SK-MEL-5 (cell line): ENCODE data around the gene ACBD6. TPM values are rescaled to one million over a fixed set of nuclear protein-coding genes. Genes with fewer than 3 reads are reported as not detected.
A peak's percentile ranks its signal among the peaks of the same experiment; 100 is the strongest.

ENCODE experiments used
- DNase-seq: peaks from one replicate; pipeline ENCODE4 v3.0.0-alpha.2; 2016; ENCODE audit warnings: low read depth, low spot score
- in situ Hi-C: cut with HindIII; loops from 2 replicates; pipeline ENCODE4 v1.10.0; 2016; ENCODE audit warnings: low sequenced_read_pairs, high pct_unique_total_duplicates, low pct_unique_long_range_greater_than_20kb
- total RNA-seq: library from RNA; depleted of rRNA; stranded (reverse); fragments of >200 nt; shearing (Covaris generic); gene quantifications from 2 replicates; pipeline ENCODE4 v1.2.3, GENCODE V29; 2014

The ACBD6 gene
- total RNA-seq, 1 experiment from 2014 or later = 46.0 TPM

GRCh38 chr1:180530501-180530900, 28.1 kb upstream of the ACBD6 start:
- in situ Hi-C loops = no loop called here
- no peak for DNase-seq

- DNase-seq = no peak
- in situ Hi-C loops = no loop called here
Measured at GRCh38 chr1:180528868-180529470, 26.6 kb upstream of the ACBD6 start.

DNA sequence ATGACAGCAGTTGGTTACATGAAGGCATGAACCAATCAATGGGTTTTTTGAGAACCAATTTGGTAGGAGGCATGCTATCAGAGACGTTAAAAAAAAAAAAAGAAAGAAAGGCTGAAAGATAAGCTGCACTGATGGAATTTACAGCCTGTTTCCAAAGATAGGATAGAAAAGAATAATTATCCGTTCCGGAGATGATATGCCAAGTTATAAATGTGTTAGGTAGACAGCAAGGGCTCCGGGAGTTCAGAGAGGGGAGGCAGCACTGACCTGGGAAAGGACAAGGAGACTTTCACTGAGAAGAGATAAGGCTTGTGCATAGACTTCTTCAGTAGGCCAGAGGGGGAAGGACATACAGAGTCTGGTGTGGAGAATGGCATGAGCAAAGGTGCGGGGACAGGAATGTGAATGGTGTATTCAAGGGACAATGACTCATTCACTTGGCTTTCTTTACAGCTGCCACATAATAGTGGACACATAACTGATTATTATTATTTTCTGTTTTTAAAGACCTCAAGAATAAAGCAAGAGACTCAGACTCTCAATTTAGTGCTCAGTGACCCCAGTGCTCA, 24.8 kb upstream of the ACBD6 start:
- DNase-seq = no peak
- in situ Hi-C loops = no loop called here

DNA sequence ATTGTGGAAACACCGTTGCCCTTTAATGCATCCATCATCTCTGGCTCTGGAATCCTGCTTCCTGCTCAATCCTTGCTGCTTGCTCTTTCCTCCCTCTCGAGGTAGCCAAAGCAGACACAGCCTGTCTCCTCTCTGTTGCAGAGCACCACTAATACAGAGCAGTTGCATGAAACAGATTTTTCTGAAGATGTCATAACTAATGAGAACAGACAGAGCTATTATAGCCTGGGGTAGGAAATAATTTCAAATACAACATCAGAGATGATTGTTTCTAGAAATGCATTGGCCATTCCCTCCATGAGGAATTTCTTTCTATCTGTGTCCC, 23.3 kb upstream of the ACBD6 start:
- no peak for DNase-seq
- in situ Hi-C loops = no loop called here

GRCh38 chr1:180524915-180525714, 22.7 kb upstream of the ACBD6 start:
- in situ Hi-C loops = loop anchor here (25.0 kb wide), 1 partner anchor 337 kb away; no protein-coding TSS in a partner anchor
- no peak for DNase-seq

DNA sequence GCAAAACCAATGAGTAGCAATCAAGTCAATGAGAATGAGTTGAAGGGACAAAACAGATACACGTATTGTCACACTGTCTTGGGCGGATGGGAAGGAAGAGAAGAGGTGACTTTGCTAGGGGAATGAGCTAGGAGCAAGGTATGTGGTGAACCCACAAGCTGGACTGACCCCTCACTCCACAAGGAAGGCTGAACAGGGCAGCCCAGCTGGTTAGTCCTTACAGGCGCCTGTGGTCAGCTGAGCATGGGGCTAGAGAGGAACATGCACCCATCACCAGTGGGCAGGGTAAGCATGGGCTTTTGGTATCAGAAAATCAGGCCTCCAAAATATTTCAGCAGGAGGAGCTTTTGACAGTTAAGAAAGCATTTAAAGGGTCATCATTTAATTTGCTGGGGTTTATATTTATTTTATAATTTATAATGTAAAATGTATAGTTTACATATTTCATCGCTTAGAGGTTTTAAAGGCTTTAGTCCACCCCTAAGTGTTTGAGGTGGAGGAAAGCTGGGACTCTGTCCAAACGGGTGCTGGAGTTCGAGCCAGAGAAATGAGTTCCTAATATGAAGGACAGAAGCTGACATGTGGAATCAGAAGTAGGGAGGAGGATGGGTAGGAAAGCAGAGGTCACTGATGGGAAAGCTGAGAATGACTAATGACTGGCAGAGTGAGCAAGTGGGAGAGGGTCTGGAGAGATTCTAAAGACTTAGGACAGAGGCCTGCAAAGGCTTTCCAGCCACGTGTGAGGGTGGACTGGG, 22.0 kb upstream of the ACBD6 start:
- DNase-seq = no peak
- in situ Hi-C loops = loop anchor here (25.0 kb wide), 1 partner anchor 338 kb away; no protein-coding TSS in a partner anchor

GRCh38 chr1:180522213-180522515, 19.8 kb upstream of the ACBD6 start:
- in situ Hi-C loops = loop anchor here (25.0 kb wide), 1 partner anchor 340 kb away; no protein-coding TSS in a partner anchor
- DNase-seq = no peak

DNA sequence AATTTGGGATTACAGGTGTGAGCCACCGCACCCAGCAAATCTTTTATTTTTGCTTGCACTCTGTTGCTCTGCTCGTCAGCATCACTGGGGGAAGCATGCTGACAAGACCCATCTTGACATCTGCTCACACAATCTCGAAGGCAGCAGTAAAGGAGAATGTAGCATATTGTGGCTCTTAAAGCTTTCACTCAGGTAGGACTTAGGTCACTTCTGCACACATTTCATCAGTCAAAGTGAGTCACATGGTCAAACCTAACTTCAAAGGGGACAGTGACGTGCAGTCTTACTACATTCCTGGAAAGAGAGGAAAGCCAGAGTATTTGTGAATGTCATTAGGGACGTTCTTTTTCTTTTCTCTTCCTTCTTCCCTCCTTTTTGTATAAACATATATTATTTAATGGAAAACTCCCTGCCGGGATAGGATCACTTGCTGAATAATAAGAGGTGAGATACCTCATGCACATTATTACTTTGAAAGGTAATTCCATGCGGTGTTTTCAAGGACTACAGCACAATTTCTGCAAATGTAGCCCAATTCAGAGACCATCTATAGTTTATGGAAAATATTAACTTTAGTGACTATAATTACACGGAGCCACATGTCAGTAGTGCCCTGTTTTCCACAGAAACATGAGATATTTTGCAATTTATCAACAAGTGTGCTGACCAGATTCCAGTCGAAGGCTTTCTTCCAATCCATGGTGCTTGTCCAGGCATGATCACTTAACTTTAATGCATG, 19.3 kb upstream of the ACBD6 start:
- no peak for DNase-seq
- in situ Hi-C loops = loop anchor here (25.0 kb wide), 1 partner anchor 341 kb away; no protein-coding TSS in a partner anchor

GRCh38 chr1:180519846-180520245, 17.5 kb upstream of the ACBD6 start:
- in situ Hi-C loops = loop anchor here (25.0 kb wide), 1 partner anchor 342 kb away; no protein-coding TSS in a partner anchor
- no peak for DNase-seq

GRCh38 chr1:180515857-180516388, 13.5 kb upstream of the ACBD6 start:
- in situ Hi-C loops = loop anchor here (25.0 kb wide), 1 partner anchor 346 kb away; no protein-coding TSS in a partner anchor

GRCh38 chr1:180515364-180515763, 13.0 kb upstream of the ACBD6 start:
- DNase-seq = no peak
- in situ Hi-C loops = loop anchor here (25.0 kb wide), 1 partner anchor 347 kb away; no protein-coding TSS in a partner anchor

More at GRCh38 chr1:180515857-180516388, 13.5 kb upstream of the ACBD6 start:
- DNase-seq = peak; percentile 90

DNA sequence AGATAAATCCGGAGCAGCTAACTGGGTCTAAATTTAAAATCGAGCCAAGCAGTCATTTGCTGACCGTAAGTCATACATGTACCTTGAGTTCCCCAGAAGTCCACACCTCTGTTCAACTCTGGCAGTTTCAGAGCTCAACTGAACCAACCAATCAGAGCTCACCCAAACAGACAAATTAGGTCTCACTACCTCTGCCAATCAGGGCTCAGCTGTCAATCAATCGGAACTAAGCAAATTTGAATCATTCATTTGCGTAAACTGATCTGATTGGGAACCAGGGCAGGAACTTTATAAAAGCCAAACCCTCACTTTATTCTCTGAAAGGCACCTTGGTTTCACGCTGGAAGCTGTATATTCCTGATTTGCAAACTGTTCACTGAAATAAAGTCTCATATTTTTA, 11.2 kb upstream of the ACBD6 start:
- in situ Hi-C loops = loop anchor here (25.0 kb wide), 1 partner anchor 349 kb away; no protein-coding TSS in a partner anchor
- no peak for DNase-seq

DNA sequence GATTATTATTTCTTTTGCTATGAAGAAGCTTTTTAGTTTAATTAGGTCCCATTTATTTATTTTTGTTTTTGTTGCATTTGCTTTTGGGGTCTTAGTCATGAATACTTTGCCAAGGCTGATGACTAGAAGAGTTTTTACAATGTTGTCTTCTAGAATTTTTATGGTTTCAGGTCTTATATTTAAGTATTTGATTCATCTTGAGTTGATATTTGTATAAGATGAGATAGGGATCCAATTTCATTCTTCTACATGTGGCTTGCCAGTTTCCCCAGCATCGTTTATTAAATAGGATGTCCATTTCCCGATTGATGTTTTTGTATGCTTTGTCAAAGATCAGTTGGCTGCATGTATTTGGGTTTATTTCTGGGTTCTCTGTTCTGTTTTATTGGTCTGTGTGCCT, 8.5 kb upstream of the ACBD6 start:
- in situ Hi-C loops = loop anchor here (25.0 kb wide), 1 partner anchor 351 kb away; no protein-coding TSS in a partner anchor
- DNase-seq = no peak

- in situ Hi-C loops = loop anchor here (25.0 kb wide), 1 partner anchor 354 kb away; no protein-coding TSS in a partner anchor
- DNase-seq = no peak
Measured at GRCh38 chr1:180508725-180509097, 6.3 kb upstream of the ACBD6 start.

- in situ Hi-C loops = loop anchor here (25.0 kb wide), 1 partner anchor 354 kb away; no protein-coding TSS in a partner anchor
- DNase-seq = peak; percentile 15
Measured at GRCh38 chr1:180507795-180508724, 5.7 kb upstream of the ACBD6 start.
